IPS-NIHi11 (cell line): ENCODE data around the gene TNFRSF1B.

Source experiments
- DNase-seq: peaks from one replicate; pipeline ENCODE4 v3.0.0; 2012; ENCODE audit warnings: mixed read lengths, low spot score

TNFRSF1B gene

DNA sequence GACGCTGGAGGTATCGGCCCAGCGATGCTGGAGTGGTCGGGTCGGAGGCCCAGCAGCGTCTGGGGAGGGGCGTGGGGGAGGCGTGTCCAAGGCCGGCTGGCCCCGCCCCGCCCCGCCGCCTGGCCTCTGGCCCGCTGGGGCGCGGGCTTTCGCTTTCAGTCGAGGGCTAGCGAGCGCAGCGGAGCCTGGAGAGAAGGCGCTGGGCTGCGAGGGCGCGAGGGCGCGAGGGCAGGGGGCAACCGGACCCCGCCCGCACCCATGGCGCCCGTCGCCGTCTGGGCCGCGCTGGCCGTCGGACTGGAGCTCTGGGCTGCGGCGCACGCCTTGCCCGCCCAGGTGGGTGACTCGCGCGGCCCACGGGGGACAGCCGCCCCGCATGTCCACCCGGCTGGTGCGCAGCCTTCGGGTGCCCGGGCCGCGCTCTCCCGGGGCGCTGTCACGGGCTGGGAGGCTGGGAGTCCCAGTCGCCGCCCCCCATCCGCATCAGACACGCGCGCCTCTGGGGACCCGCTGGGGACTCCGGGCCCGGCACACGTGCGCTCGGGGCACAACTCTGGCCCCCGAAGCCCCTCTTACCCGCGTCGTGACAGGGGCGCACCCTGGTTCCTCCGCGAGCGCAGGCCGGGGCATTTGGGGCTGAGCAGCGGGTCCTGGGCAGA lies at the start of gene TNFRSF1B:
Gene TNFRSF1B (plus strand): TSS at position 158 of the 659 bp plus-strand sequence. CDS start 101 bp downstream, at position 259.
- DNase-seq = peak; percentile 96

DNA sequence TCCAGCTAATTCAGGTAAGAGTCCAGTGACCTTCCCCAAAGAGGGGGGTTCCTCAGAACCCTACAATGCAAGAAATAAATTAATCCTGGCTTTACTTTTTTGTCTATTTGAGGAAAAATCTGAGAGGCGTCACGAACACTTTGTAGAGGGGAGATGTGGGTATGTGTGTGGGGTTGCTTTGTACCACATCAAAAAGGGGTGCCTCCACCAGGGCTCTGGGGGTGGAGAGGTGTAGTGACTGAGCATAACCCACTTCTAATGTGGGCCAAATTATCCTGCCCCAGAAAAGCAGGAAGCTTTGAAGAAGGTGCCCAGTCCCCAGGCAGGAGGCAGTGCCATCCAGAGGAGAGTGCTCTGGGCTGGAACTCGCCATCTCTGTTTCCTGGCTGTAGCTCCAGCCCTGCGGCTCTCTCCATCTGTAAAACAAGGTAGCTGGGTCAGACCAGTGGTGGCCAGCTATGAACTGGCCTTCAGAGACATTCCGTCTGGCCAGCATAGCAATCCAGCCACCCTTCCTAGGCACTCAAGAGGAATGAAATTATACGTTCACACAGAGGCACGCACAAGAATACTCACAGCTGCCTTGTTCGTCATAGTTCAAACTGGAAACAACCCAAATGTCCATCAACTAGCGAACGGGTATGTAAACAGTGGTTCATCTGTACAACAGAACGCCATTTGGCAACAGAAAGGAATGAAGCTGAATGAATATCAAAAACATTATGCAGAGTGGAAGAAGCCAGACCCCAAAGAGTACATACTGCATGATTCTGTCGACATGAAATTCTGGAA lies 45.4 kb upstream of the TNFRSF1B start:
- no peak for DNase-seq

DNA sequence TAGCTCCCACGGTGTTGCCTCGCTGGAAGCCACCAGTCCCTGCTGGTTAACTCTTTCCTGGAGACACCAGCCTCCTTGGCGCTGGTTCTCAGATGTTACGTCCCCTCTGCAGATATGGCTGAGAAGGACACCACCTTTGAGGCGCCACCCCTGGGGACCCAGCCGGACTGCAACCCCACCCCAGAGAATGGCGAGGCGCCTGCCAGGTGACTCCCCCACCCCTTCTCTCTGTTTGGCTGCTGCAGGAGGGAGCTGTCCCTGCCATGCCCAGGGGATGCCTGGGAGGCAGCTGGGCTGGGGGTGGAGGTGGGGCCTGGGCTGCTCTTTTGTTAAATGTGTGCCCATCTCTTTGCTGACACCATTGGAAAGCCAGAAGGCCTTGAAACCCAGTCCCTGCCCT lies 43.6 kb upstream of the TNFRSF1B start:
- DNase-seq = no peak

DNA sequence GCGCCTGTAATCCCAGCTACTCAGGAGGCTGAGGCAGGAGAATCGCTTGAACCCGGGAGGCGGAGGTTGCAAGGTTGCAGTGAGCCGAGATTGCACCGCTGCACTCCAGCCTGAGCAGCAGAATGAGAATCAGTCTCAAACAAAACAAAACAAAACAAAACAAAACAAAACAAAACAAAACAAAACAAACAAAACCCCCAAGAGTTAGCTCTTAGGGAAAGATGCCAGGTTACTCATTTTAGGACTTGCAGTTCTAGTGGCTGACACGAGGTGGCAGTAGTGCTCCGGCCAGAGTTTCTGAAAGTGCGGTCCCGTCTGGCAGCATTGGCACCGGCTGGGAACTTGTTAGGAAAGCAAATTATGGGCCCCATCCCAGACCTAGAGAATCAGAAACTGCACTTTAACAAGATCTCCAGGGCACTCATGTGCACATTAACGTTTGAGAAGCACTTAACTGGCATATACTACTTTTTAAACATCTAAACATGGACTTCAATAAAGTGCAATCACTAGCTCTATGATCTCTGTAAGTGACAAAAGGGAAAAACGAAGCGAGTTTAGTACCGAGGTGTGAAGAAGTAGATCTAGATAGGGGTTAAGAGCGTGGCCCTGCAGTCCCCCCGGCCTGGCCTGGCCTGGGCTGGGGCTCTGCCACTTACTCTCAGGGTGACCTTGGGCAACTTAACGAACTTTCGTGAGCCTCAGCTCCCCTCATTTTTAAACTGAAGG lies 41.9 kb upstream of the TNFRSF1B start:
- peak; percentile 77 for DNase-seq

DNA sequence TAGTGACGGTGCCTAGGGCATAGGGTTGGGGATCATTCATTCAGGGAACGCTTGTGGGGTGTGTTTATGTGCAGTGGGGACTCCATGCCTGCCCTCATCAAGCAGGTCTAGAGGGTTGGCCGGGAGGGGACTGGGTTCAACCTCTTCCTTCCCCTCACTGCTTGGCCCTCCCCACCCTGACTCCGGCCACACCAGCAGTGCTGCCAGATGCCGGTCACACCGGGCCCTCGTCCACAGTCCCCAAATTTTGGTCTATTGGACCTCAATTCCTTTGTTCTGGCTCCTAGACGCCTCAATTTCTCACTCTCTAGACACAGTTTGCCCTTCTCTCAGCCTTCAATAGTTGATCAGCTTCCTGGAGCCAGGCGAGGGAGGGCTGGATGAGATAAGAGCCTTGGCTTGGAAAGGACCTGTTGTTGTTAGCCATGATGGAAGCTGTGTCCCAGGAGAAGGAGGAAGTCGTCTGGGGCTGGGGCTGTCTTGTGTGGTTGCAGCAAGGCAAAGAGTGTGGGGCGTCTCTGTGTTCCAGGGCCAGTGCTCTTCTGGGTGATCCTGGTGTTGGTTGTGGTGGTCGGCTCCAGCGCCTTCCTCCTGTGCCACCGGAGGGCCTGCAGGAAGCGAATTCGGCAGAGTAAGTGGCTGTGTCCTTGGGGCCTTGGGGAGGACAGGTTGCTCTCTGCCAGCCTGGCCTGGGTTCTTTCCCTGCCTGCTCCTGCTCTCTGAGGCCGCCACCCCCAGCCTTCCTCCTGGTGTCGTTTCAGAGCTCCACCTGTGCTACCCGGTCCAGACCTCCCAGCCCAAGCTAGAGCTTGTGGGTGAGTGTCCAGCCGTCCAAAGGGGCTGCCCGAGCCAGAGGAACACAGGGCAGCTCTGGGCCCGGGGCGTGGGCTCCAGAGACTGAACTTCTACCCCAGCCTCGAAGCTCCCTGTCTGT lies 41.1 kb upstream of the TNFRSF1B start:
- no peak for DNase-seq

DNA sequence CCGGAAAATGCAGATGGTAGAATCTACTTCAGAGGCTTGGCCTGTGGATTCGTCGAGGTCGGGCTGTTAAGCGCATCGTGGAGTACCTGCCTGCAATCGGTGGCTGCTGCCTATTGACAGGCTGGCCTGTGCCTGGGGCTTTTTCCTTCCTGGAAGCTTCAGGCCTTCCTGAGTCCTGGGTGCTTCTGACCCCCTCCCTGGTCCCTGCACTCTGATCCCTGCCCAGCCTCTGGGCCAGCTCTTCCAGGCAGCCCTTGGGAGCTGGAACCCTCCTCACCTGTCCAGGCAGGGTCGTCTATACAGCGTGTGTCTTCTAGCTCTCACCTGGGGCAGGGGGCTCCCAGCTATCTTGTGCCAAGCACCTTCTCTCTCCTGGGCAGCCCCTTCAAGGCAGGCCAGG lies 40.0 kb upstream of the TNFRSF1B start:
- DNase-seq = no peak

DNA sequence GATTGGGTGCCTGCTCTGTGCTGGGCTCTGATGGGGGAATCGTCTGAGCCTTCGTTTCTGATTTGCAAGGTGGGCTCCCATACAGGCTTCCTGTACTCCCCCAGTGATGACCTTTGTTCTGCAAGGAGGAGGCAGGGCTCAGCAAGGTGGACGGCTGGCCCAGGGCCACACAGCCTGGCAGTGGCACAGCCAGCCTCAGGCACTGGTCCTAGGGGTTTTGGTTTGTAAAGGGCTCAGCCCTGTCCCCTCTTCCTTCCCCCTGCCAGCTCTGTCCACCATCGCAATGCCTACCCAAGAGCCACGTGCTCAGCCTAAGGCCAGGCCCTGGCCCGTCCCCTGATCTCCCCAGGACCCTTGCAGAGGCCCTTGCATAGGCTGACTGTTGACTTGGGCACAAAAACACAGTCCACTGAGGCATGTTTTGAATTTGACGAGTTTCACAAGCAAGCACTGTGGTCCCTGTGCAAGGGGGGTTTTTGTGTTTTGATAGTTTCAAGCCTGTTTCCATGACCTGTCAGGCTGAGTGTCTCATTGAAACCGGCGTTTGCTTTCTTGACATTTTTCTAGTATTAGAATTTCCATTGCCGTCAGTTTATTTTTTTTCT lies 39.5 kb upstream of the TNFRSF1B start:
- no peak for DNase-seq

DNA sequence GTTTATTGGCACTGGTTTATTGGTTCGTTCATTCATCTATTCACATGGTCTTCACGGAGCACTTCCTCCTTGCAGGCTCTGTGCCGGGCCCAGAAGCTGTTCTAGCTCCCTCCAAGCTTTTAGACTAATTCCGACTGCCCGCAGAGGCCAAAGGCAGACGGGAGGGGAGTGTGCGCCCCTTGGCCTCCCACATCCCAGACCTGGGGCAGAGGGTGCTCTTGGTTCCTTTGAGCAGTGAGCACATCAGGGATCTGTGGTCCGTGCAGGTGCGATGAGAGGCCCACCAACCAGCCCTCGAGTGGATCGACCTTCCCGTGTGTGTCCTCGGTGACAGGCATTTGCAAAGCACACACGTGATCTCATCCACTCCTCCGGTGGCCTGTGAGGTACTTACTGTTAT lies 38.7 kb upstream of the TNFRSF1B start:
- no peak for DNase-seq

DNA sequence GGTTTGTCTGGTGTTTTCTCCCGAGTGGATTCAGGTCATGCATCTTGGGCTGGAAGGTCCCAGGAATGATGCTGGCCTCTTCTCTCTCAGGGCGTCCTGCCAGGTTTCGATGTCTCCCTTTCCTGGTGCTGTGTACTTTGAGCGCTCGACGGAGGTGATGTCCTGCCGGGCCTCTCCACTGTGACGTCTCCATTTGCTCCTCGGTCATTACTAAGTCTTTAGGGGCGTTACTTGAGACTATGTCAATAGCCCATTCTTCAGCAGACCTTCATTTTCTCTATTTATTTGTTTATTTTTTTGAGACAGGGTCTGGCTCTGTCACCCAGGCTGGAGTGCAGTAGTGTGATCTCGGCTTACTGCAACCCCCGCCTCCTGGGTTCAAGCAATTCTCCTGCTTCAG lies 37.2 kb upstream of the TNFRSF1B start:
- no peak for DNase-seq

DNA sequence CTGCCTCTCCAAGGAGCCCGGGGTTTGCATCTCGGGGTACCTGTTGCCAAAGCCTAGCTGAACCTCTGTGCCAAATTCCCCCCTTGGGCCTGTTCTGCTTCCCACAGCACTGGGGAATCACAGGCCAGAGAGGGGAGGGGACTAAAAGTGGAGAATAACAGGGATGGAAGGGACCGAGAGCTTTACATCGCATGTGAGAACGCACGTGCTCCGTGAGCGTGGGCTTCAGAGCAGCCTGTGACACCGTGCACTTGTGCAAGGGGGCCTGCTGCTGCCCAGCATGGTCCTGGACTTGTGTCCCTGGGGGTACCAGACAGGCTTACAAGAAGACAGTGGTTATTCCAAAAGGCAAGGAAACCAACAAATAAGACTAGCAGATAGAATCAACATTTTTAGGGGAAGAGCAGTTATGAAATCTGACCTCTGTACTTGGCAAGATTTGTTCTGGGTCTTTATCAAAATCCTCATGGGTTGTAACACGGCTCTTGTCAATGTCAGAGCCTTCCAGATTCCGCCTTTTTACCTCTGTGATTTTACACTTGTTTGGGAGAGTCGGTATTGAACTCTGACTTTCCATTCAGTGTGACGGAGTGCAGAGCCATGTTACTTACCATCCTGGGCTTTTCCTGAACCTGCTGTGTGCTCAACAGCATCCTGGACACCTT lies 36.2 kb upstream of the TNFRSF1B start:
- no peak for DNase-seq

DNA sequence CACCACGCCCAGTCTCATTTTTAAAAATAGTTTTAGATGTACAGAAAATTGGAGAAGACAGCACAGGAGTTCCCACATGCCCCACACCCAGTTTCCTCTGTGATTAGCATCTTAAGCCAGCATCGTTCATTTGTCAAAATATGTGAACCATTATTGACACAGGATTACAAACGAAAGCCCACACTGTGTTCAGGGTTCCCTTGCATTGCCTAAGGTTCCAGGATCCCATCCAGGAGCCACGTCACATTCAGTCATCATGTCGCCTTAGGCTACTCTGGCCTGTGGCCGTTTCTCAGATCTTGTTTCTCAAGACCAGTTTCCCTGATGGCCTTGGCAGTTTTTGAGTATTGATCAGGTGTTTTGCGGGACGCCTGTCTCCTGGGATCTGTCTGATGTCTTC lies 34.7 kb upstream of the TNFRSF1B start:
- DNase-seq = no peak

DNA sequence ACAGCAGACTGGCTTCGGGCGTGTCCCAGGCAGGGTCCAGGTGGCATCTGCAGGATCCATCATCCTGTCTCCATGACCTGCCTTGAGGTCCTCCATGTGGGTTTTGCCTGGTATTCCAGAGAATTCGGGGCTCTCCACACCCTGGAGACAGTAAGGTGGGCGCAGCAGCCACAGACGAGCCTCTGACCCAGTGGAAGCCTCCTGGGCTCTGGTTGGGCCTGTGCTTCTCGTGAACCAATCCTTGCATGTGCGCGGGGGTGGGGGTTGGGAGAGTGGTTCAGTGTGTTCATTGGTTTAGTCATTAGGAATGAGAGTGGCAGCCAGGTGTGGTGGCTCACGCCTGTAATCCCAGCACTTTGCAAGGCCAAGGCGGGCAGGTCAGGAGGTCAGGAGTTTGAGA lies 32.1 kb upstream of the TNFRSF1B start:
- DNase-seq = no peak

DNA sequence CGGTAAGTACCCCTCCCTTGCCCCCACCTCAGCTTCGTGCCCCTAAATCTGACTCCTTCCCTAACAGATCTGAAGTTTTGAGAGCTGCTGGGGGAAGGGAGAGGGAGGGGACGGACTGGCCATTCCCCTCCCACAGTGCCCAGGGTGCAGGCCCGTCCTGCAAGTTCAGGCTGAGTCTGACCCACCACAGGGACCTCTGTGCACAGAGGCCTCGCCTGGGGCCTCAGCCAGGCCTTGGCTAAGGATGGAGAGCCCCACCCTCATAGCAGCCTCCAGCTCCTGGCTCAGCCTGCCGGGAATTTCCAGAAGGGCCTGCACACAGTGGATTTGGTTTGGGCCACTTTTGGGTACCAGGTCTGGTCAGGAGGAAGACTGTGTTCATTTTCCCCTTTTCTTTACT lies 31.2 kb upstream of the TNFRSF1B start:
- no peak for DNase-seq

DNA sequence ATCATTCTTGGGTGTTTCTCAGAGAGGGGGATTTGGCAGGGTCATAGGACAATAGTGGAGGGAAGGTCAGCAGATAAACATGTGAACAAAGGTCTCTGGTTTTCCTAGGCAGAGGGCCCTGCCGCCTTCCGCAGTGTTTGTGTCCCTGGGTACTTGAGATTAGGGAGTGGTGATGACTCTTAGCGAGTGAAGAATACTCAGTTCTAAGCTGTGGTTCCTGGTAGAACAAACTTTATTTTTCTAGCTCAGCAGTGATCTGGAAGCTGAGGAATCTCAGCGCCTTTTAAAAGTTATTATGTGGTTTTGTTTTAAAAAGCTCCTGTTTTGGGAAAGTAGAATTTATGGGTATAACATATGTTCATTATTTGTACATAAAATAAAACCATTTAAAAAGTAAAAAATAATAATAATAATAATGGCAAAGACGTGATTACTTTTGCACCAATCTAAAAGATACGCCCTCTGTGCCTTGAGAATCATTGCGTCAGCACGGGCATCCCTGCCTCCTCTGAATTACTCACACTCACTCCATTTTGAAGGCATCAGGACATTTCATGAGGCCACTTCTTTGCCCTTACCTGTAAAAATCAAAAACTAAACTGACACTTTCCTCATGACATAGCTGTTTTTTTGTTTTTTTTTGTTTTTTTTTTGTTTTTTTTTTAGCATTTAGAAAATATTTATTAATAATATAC lies 29.7 kb upstream of the TNFRSF1B start:
- no peak for DNase-seq

DNA sequence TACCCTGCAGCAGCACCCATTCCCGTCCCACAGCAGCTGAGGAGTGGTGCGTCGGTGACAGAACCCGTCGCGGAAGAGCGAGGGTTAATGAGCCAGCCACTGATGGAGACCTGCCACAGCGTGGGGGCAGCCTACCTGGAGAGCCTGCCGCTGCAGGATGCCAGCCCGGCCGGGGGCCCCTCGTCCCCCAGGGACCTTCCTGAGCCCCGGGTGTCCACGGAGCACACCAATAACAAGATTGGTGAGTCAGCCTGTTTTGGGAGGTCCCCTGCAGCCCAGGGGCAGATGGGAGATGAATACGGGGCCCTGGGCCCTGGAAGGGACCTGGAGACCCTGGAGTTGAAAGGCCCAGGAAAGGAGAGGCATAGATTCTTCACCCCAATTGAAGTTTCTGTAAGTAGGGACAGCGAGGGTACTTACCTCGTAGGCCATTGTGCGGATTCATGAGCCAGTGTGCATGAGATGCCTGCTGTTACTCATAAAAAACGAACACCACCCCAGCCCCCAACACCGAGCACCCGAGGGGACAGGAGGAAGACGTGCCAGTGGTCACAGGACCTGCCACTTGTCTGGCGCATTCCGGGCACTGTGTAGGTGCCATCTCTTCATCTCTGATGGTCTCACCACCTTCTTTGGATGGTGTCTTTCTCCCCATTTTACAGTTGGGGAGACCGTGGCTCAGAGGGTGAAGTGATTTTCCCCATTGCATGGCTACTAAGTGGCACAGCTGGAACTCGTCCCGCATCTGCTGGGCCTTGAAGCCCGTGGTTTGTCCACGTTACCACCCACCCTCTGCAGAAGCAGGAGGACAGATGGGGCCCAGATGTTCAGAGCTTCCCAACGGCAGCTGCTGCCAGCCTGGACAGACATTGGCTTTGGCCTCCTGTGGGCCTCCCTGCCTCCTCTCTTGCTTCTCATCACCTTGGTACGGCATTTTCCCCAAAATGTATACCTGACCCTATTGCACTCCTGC lies 28.3 kb upstream of the TNFRSF1B start:
- DNase-seq = no peak

DNA sequence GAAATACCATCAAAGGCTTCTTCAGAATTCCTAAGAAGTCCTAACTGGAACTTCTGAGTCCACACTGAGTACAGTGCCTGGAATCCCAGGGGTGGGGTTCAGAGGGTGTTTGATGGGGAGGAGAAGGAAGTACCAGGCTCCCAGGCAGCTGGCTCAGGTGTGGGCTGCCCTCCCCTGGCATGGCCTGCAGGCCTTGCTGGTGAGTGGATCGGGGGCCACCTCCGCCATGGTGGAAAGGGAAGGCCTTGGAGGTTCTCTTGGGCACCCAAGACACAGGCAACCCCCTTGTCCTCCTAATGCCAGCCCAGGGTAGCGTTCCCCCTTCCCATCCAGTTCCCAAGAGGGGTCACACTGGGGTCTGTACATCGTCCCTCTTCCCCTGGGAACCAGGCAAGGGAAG lies 26.8 kb upstream of the TNFRSF1B start:
- no peak for DNase-seq

DNA sequence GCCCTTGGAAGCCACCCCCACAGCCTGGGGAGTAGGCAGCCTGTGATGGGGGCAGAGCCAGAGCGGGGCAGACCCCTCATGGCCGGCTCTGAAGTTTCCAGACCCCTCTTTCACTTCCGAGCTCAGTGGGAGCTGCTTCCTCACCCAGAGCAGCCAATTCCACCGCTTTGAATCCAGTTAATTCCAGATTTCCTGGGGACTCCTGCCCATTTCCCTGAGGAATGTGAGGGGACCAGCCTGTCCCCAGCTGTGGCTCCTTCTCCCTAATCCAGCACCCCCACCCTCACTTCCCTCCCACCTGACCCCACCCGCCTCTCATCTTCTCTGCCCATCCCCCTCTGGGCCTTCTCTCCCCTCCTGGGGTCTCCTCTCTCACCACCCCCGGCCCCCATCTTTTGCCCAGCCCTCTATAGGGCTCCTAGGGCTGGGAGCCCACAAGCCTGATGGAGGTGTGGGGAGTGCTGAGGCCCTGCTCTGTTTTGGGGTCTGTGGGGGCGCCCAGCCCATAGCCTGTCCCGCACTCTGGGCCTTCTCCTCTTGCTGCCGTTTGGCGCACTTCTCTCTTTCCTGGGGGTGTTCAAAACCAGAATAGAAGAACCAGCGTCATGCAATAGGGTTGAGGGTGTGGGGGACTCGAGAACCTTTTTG lies 26.2 kb upstream of the TNFRSF1B start:
- no peak for DNase-seq

DNA sequence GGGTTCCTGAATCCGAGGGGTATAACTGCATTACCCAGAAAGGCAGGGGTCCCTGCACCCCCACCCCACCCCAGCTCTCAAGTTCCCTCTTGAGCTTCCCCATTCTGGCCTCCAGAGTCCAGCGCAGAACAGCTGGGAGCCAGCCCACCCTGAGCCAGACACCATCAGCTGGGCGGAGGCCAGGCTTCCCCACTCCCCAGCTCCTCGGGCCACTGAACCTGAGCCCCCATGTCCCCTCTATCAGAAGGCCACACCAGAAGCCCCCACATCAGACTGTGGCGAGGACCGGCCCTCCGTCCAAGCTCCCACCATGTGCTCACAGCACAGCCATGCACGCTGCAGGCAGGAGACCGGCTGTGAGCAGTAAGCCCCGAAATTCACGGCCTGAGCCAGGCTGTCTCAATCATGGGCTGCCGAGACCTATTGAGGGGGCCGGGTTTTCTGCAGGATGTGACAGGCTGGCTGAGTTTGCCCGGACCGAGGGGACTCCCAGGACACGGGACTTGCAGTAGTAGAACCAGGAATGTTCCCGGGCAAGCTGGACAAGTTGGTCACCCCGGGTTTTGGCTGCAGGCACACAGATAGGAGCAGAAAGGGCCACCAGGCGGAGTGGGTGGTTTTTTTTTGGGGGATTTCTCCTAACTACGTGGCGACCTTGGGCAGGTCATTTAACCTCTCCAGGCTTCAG lies 25.5 kb upstream of the TNFRSF1B start:
- DNase-seq = no peak
